ENCODE results near the gene FAM20B. TPM values are rescaled to one million over a fixed set of nuclear protein-coding genes. Genes with fewer than 3 reads are reported as not detected.

FAM20B gene
- total and polyA plus RNA-seq, 2 of the 13 experiments (the other 11 are each of a cell fraction or from before 2014, with no cell fraction given): 13.8 to 26.9 TPM

DNA sequence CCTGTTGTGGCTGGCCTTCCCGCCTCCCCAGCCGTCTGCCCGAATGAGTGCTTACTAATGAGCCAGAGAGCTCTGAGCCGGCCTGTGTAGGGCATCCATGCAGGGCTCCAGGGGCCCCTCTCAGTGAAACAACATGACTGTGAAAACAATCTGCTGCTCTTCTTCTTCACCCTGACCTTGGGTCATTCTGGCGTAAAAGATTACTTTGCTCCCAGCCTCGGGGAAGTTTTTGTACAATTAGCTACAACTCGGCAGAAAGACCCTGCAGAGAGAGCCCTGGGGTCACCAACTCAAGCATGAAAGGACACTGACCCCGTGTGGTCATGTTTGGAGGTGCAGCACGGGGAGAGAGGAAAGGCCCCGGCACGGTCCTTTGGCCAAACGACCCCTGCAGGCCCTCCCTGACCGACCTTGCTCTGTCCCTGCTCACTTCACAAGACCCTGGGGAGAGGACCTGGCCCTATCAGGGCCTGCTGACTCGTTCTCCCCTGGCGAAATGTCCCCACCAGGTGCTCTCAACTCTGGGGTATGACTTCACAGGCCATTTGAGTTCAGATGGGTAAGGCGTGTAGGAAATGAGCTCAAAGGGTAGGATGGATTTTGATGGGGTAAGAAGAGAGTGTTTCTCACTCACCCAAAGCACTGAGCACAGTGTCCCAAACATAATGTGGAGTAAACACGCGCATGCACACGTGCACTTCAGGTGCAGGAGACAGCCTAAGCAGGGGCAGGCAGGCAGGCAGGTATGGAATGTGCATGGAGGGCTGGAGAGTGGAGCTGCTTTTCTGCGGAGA is 22.9 kb upstream of the FAM20B start (continued):
- TF ChIP-seq CEBPZ (IDR thresholded peaks at IDR 0.05; ENCODE audit: low read length): no peak
- TF ChIP-seq ZNF776 (CRISPR knock-in tag; IDR thresholded peaks at IDR 0.05): no peak
- no peak for TF ChIP-seq HNRNPH1 (optimal IDR thresholded peaks at IDR 0.05; ENCODE audit: low read depth, low read length)
- no peak for TF ChIP-seq PBX2 (CRISPR knock-in tag; IDR thresholded peaks at IDR 0.05)
- no peak for TF ChIP-seq HMGA1 (CRISPR knock-in tag; conservative IDR thresholded peaks at IDR 0.05)
- no peak for TF ChIP-seq FLYWCH1 (CRISPR knock-in tag; IDR thresholded peaks at IDR 0.05)
- TF ChIP-seq ESRRA (CRISPR knock-in tag; IDR thresholded peaks at IDR 0.05; ENCODE audit: low read depth): no peak
- TF ChIP-seq ZNF572 (CRISPR knock-in tag; IDR thresholded peaks at IDR 0.05): no peak
- TF ChIP-seq TP53 (CRISPR knock-in tag; conservative IDR thresholded peaks at IDR 0.05): no peak
- no peak for TF ChIP-seq SP4 (CRISPR knock-in tag; IDR thresholded peaks at IDR 0.05)
- no peak for TF ChIP-seq CBFB (CRISPR knock-in tag; IDR thresholded peaks at IDR 0.05)
- no peak for TF ChIP-seq GZF1 (CRISPR knock-in tag; IDR thresholded peaks at IDR 0.05)
- TF ChIP-seq REPIN1 (CRISPR knock-in tag; IDR thresholded peaks at IDR 0.05; ENCODE audit: borderline replicate concordance, low read depth): peak; percentile 36; the same call in 1 of the 2 replicates
- no peak for TF ChIP-seq HDAC6 (IDR thresholded peaks at IDR 0.05; ENCODE audit: low read depth, low read length)
- TF ChIP-seq MAZ (IDR thresholded peaks at IDR 0.05; ENCODE audit: borderline replicate concordance, low read depth, low read length): no peak
- no peak for TF ChIP-seq MAZ (CRISPR knock-in tag; IDR thresholded peaks at IDR 0.05; ENCODE audit: low read depth)
- TF ChIP-seq RCOR2 (CRISPR knock-in tag; IDR thresholded peaks at IDR 0.05): 0 out of 2 replicates have a peak, but pooled peaks have one; percentile 36
- TF ChIP-seq ZNF33A (CRISPR knock-in tag; IDR thresholded peaks at IDR 0.05; ENCODE audit: borderline replicate concordance): no peak
- TF ChIP-seq ZNF616 (CRISPR knock-in tag; IDR thresholded peaks at IDR 0.05; ENCODE audit: low read depth): no peak
- TF ChIP-seq PAF1 (CRISPR knock-in tag; IDR thresholded peaks at IDR 0.05): no peak
- TF ChIP-seq POLR2A (IDR thresholded peaks at IDR 0.05; ENCODE audit: insufficient read depth in 1 of 2, low read depth in 2 of 2, low read length in 2 of 2): no peak
- no peak for TF ChIP-seq HOXA9 (CRISPR knock-in tag; IDR thresholded peaks at IDR 0.05; ENCODE audit: borderline replicate concordance)
- TF ChIP-seq ZFP36L2 (CRISPR knock-in tag; IDR thresholded peaks at IDR 0.05): peak; percentile 38; the same call in 1 of the 2 replicates
- TF ChIP-seq ZNF296 (CRISPR knock-in tag; conservative IDR thresholded peaks at IDR 0.05): no peak
- no peak for TF ChIP-seq ZNF615 (CRISPR knock-in tag; IDR thresholded peaks at IDR 0.05; ENCODE audit: borderline replicate concordance)
- TF ChIP-seq MYNN (CRISPR knock-in tag; IDR thresholded peaks at IDR 0.05; ENCODE audit: low read depth): no peak
